ENCODE results near the gene ISL1.

GRCh38 chr5:51382521-51383130 is 622 bp upstream of the ISL1 start:
- TF ChIP-seq SUZ12 (IDR thresholded peaks at IDR 0.05; ENCODE audit: extremely low read depth, insufficient read depth, insufficient read length), result peak; percentile 25
- no peak for TF ChIP-seq YY1 (IDR thresholded peaks at IDR 0.05; ENCODE audit: insufficient read depth, insufficient read length)
